Right atrium auricular region (tissue), 2 donors: ENCODE measurements around the gene CEP85. TPM values are rescaled to one million over a fixed set of nuclear protein-coding genes. Genes with fewer than 3 reads are reported as not detected.
A peak's percentile ranks its signal among the peaks of the same experiment; 100 is the strongest.
"Not testable (repeated sequence)": the region's sequence is repeated elsewhere in the genome, so short reads cannot be mapped to it uniquely, and the experiment has no call there.

Experiments
- DNase-seq: peaks from one replicate; pipeline ENCODE4 v3.0.0-alpha.2; 2019; ENCODE audit warnings: low spot score
- H3K27ac ChIP-seq, 2 donors: fragments of 200-600 bp; sonication (generic); 1 replicate in 1 of 2; 2 replicates in 1 of 2; pipeline ENCODE4 v1.5.1; 2016 to 2019
- H3K27me3 ChIP-seq, 2 donors: fragments of 200-600 bp; sonication (generic); one replicate each; pipeline versions ENCODE4 v1.5.1 to v1.6.0; 2017 to 2019
- H3K36me3 ChIP-seq: fragments of 200-600 bp; sonication (generic); one replicate; pipeline ENCODE4 v1.5.1; 2016
- H3K4me1 ChIP-seq, 2 donors: fragments of 200-600 bp; sonication (generic); one replicate each; pipeline versions ENCODE4 v1.5.1 to v1.6.0; 2017 to 2019
- H3K4me3 ChIP-seq, 2 donors: fragments of 200-600 bp; sonication (generic); 1 replicate in 1 of 2; 2 replicates in 1 of 2; pipeline ENCODE4 v1.5.1; 2017 to 2019; ENCODE audit warnings: mild to moderate bottlenecking in 1 of 2, moderate library complexity in 1 of 2
- H3K9me3 ChIP-seq, 2 donors: fragments of 200-600 bp; sonication (generic); one replicate each; pipeline ENCODE4 v1.5.1; 2019
- CTCF ChIP-seq, 2 donors: fragments of 200-600 bp; sonication (generic); IDR thresholded peaks; one replicate each; pipeline ENCODE4 v1.5.1; 2019; ENCODE audit warnings: antibody characterized with exemption in 2 of 2
- total RNA-seq, 2 donors: library from RNA; depleted of rRNA; stranded (reverse); fragments of >200 nt; gene quantifications; one replicate each; pipeline ENCODE4 v1.1.0, GENCODE V29; 2016

The CEP85 gene
- total RNA-seq, 2 donors from 2014 or later = 31.2 to 104 TPM

GRCh38 chr1:26225033-26225831 lies 8.8 kb upstream of the CEP85 start:
- Histone ChIP-seq H3K27ac (peak overlapping the region; percentile 8 to 39), H3K9me3 (no peaks in the 10 kb centered on the region), H3K27me3 (no peaks in the 10 kb centered on the region), H3K36me3 (no peaks in the 10 kb centered on the region), H3K4me3 (peak overlapping the region; percentile 29 to 52), H3K4me1 (peaks cover 0 to 10% of the 10 kb centered on the region in 2 donors)
- TF ChIP-seq CTCF (IDR thresholded peaks at IDR 0.05) = no peak
- DNase-seq = no peak

GRCh38 chr1:26230682-26231081 lies 3.3 kb upstream of the CEP85 start:
- not testable (repeated sequence) for H3K27me3 ChIP-seq, H3K36me3 ChIP-seq, DNase-seq, H3K27ac ChIP-seq, H3K9me3 ChIP-seq, H3K4me3 ChIP-seq
- peaks cover 0 to 15% of the 10 kb centered on the region in 2 donors for H3K4me1 ChIP-seq

GRCh38 chr1:26234644-26235370 lies 807 bp downstream of the CEP85 start:
- Histone ChIP-seq H3K36me3 (no peaks in the 10 kb centered on the region), H3K27ac (peak overlapping the region; percentile 94 to 95), H3K9me3 (no peaks in the 10 kb centered on the region), H3K4me1 (peaks cover 0 to 21% of the 10 kb centered on the region in 2 donors), H3K27me3 (no peaks in the 10 kb centered on the region), H3K4me3 (peak overlapping the region; percentile 63 to 76)
- no peak for TF ChIP-seq CTCF (IDR thresholded peaks at IDR 0.05)
- DNase-seq = no peak

- H3K27ac ChIP-seq = peak overlapping the region; percentile 17 to 20
- H3K36me3 ChIP-seq = peaks cover 3% of the 10 kb centered on the region
- H3K9me3 ChIP-seq = no peaks in the 10 kb centered on the region
- H3K4me3 ChIP-seq = no peak overlapping the region
- TF ChIP-seq CTCF (IDR thresholded peaks at IDR 0.05) = no peak
- peaks cover 0 to 21% of the 10 kb centered on the region in 2 donors for H3K4me1 ChIP-seq
- DNase-seq = no peak
- H3K27me3 ChIP-seq = no peaks in the 10 kb centered on the region
Observed at GRCh38 chr1:26237230-26237966, 3.4 kb downstream of the CEP85 start.

- Histone ChIP-seq H3K9me3 (no peaks in the 10 kb centered on the region), H3K36me3 (peaks cover 13% of the 10 kb centered on the region), H3K27ac (no peak overlapping the region), H3K27me3 (no peaks in the 10 kb centered on the region), H3K4me3 (no peak overlapping the region), H3K4me1 (peaks cover 0 to 16% of the 10 kb centered on the region in 2 donors)
- TF ChIP-seq CTCF (IDR thresholded peaks at IDR 0.05) = no peak
- DNase-seq = no peak
Observed at GRCh38 chr1:26239936-26240335, 5.9 kb downstream of the CEP85 start.

GRCh38 chr1:26252718-26253117 lies 18.7 kb downstream of the CEP85 start:
- Histone ChIP-seq H3K36me3 (peaks cover 4% of the 10 kb centered on the region), H3K27ac (no peak overlapping the region), H3K9me3 (no peaks in the 10 kb centered on the region), H3K4me3 (no peak overlapping the region), H3K27me3 (no peaks in the 10 kb centered on the region), H3K4me1 (peaks cover 0 to 3% of the 10 kb centered on the region in 2 donors)
- TF ChIP-seq CTCF (IDR thresholded peaks at IDR 0.05) = no peak
- no peak for DNase-seq
